Neural cell (in vitro differentiated cells): ENCODE measurements around the gene DNER. TPM values are rescaled to one million over a fixed set of nuclear protein-coding genes. Genes with fewer than 3 reads are reported as not detected.

Source experiments
- H2AFZ ChIP-seq: fragments of 200-600, 300-800 bp; sonication (generic), shearing (Covaris generic); 2 replicates; pipeline ENCODE4 v1.6.0; 2014; ENCODE audit warnings: low read depth, mild to moderate bottlenecking, antibody characterized with exemption, low read length, moderate library complexity
- H3F3A ChIP-seq: fragments of 200-600 bp; shearing (Covaris generic); 2 replicates; pipeline ENCODE4 v1.6.1; 2016; ENCODE audit warnings: mild to moderate bottlenecking, moderate library complexity, mixed read lengths, antibody characterized with exemption, low read length; ENCODE audit not compliant: insufficient read depth, poor library complexity, severe bottlenecking
- H3K27ac ChIP-seq: fragments of 200-600, 300-800 bp; sonication (generic), shearing (Covaris generic); 2 replicates; pipeline ENCODE4 v1.5.1; 2014; ENCODE audit warnings: mild to moderate bottlenecking, low read length, moderate library complexity
- H3K27me3 ChIP-seq: fragments of 300-800, 200-600 bp; sonication (generic), shearing (Covaris generic); 2 replicates; pipeline ENCODE4 v1.6.0; 2014; ENCODE audit warnings: mild to moderate bottlenecking, low read depth, low read length, moderate library complexity; ENCODE audit not compliant: insufficient read depth
- H3K36me3 ChIP-seq: fragments of 300-800, 200-600 bp; sonication (generic), shearing (Covaris generic); 2 replicates; pipeline ENCODE4 v1.5.1; 2014; ENCODE audit warnings: mild to moderate bottlenecking, antibody characterized with exemption, low read length, moderate library complexity; ENCODE audit not compliant: insufficient read depth
- H3K4me2 ChIP-seq: fragments of 300-800, 200-600 bp; sonication (generic), shearing (Covaris generic); 2 replicates; pipeline ENCODE4 v1.6.0; 2014; ENCODE audit warnings: mild to moderate bottlenecking, low read length
- H3K4me3 ChIP-seq: fragments of 300-800, 200-600 bp; sonication (generic), shearing (Covaris generic); 2 replicates; pipeline ENCODE4 v1.5.1; 2014; ENCODE audit warnings: mild to moderate bottlenecking, low read length, moderate library complexity
- H3K79me2 ChIP-seq: fragments of 200-600 bp; shearing (Covaris generic); replicated peaks from 2 replicates; pipeline ENCODE4 v1.6.0; 2014; ENCODE audit warnings: mild to moderate bottlenecking, low read length, moderate library complexity; ENCODE audit not compliant: insufficient read depth
- H3K9ac ChIP-seq: fragments of 300-800, 200-600 bp; sonication (generic), shearing (Covaris generic); 2 replicates; pipeline ENCODE4 v1.6.1; 2016; ENCODE audit warnings: mild to moderate bottlenecking, low read length, mixed read lengths
- H3K9me2 ChIP-seq: fragments of 200-600 bp; shearing (Covaris generic); 2 replicates; pipeline ENCODE4 v1.6.1; 2016; ENCODE audit warnings: mild to moderate bottlenecking, low read length, mixed read lengths; ENCODE audit not compliant: insufficient read depth
- H3K9me3 ChIP-seq: fragments of 200-600, 300-800 bp; sonication (generic), shearing (Covaris generic); 2 replicates; pipeline ENCODE4 v1.6.1; 2016; ENCODE audit warnings: mild to moderate bottlenecking, mixed run types, low read length, moderate library complexity, mixed read lengths
- H4K20me1 ChIP-seq: fragments of 200-600 bp; shearing (Covaris generic); 2 replicates; pipeline ENCODE4 v1.6.1; 2016; ENCODE audit warnings: mild to moderate bottlenecking, mixed run types; ENCODE audit not compliant: insufficient read depth
- EP300 ChIP-seq: fragments of 450-650 bp; conservative IDR thresholded peaks from 2 replicates; pipeline ENCODE4 v1.6.1; 2014; ENCODE audit warnings: antibody characterized with exemption, mild to moderate bottlenecking, moderate library complexity; ENCODE audit not compliant: poor library complexity, severe bottlenecking
- EZH2 ChIP-seq: fragments of 200-600, 300-800 bp; shearing (Covaris generic), sonication (generic); IDR thresholded peaks from 2 replicates; pipeline ENCODE4 v1.6.1; 2014; ENCODE audit warnings: antibody characterized with exemption, low read length, borderline replicate concordance, mild to moderate bottlenecking; ENCODE audit not compliant: insufficient read depth, poor library complexity, severe bottlenecking
- MXI1 ChIP-seq: fragments of 450-650 bp; conservative IDR thresholded peaks from 2 replicates; pipeline ENCODE4 v1.6.1; 2014; ENCODE audit warnings: antibody characterized with exemption, mild to moderate bottlenecking; ENCODE audit not compliant: poor library complexity, severe bottlenecking
- POLR2AphosphoS5 ChIP-seq: IDR thresholded peaks from 2 replicates; pipeline ENCODE4 v1.6.1; 2012
- RAD21 ChIP-seq: fragments of 450-650 bp; conservative IDR thresholded peaks from 2 replicates; pipeline ENCODE4 v1.6.1; 2014; ENCODE audit warnings: antibody characterized with exemption, mild to moderate bottlenecking, moderate library complexity
- REST ChIP-seq: IDR thresholded peaks from 2 replicates; pipeline ENCODE4 v1.6.1; 2012; ENCODE audit warnings: borderline replicate concordance
- SMC3 ChIP-seq: fragments of 450-650 bp; conservative IDR thresholded peaks from 2 replicates; pipeline ENCODE4 v1.6.1; 2014; ENCODE audit warnings: antibody characterized with exemption, mild to moderate bottlenecking, moderate library complexity; ENCODE audit not compliant: poor library complexity
- TAF1 ChIP-seq: IDR thresholded peaks from 2 replicates; pipeline ENCODE4 v1.6.1; 2012; ENCODE audit warnings: low read depth
- polyA plus RNA-seq: library from polyadenylated mRNA; depleted of rRNA; stranded (reverse); fragments of >200 nt; gene quantifications from 2 replicates; pipeline ENCODE4 v1.2.3, GENCODE V29; 2014
- TF ChIP-seq, protein P1 (sequence below): fragments of 450-650 bp; IDR thresholded peaks from 2 replicates; pipeline ENCODE4 v1.5.1; 2014; ENCODE audit warnings: antibody characterized with exemption, mild to moderate bottlenecking, moderate library complexity; ENCODE audit not compliant: poor library complexity, severe bottlenecking

The DNER gene
- polyA plus RNA-seq, 1 donor from 2014 or later: 310 TPM

- H4K20me1 ChIP-seq: no peaks in the 10 kb centered on the region
- no peak overlapping the region for H3K27ac ChIP-seq
- TF ChIP-seq RAD21: no peak
- TF ChIP-seq POLR2AphosphoS5: no peak
- TF ChIP-seq MXI1: no peak
- TF ChIP-seq SMC3: no peak
- TF ChIP-seq TAF1: no peak
- no peak for TF ChIP-seq EZH2
- TF ChIP-seq REST: no peak
- TF ChIP-seq, protein P1, sequence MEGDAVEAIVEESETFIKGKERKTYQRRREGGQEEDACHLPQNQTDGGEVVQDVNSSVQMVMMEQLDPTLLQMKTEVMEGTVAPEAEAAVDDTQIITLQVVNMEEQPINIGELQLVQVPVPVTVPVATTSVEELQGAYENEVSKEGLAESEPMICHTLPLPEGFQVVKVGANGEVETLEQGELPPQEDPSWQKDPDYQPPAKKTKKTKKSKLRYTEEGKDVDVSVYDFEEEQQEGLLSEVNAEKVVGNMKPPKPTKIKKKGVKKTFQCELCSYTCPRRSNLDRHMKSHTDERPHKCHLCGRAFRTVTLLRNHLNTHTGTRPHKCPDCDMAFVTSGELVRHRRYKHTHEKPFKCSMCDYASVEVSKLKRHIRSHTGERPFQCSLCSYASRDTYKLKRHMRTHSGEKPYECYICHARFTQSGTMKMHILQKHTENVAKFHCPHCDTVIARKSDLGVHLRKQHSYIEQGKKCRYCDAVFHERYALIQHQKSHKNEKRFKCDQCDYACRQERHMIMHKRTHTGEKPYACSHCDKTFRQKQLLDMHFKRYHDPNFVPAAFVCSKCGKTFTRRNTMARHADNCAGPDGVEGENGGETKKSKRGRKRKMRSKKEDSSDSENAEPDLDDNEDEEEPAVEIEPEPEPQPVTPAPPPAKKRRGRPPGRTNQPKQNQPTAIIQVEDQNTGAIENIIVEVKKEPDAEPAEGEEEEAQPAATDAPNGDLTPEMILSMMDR: no peak
- no peak for TF ChIP-seq EP300
- H3K27me3 ChIP-seq: no peaks in the 10 kb centered on the region
- no peak overlapping the region for H3K4me3 ChIP-seq
- H3K79me2 ChIP-seq: no peaks in the 10 kb centered on the region
- no peaks in the 10 kb centered on the region for H3K9me2 ChIP-seq
- no peak overlapping the region for H2AFZ ChIP-seq
- no peaks in the 10 kb centered on the region for H3K9me3 ChIP-seq
- H3K9ac ChIP-seq: no peak overlapping the region
- H3K36me3 ChIP-seq: no peaks in the 10 kb centered on the region
- peaks cover 2% of the 10 kb centered on the region for H3F3A ChIP-seq
- no peak overlapping the region for H3K4me2 ChIP-seq
Observed at GRCh38 chr2:229412686-229413085, 301.7 kb downstream of the DNER start.

GRCh38 chr2:229410946-229411345 lies 303.4 kb downstream of the DNER start:
- no peak overlapping the region for H3K4me3 ChIP-seq
- no peaks in the 10 kb centered on the region for H3K27me3 ChIP-seq
- no peak overlapping the region for H3K4me2 ChIP-seq
- H3F3A ChIP-seq: no peaks in the 10 kb centered on the region
- H3K27ac ChIP-seq: no peak overlapping the region
- H3K9me2 ChIP-seq: no peaks in the 10 kb centered on the region
- no peaks in the 10 kb centered on the region for H4K20me1 ChIP-seq
- H2AFZ ChIP-seq: no peak overlapping the region
- no peaks in the 10 kb centered on the region for H3K9me3 ChIP-seq
- no peak for TF ChIP-seq TAF1
- H3K9ac ChIP-seq: no peak overlapping the region
- H3K79me2 ChIP-seq: no peaks in the 10 kb centered on the region
- H3K36me3 ChIP-seq: no peaks in the 10 kb centered on the region

GRCh38 chr2:229410264-229410663 lies 304.1 kb downstream of the DNER start:
- Histone ChIP-seq H3K4me2 (no peak overlapping the region), H3F3A (no peaks in the 10 kb centered on the region), H3K27ac (no peak overlapping the region), H3K36me3 (no peaks in the 10 kb centered on the region), H3K9me2 (no peaks in the 10 kb centered on the region), H3K79me2 (no peaks in the 10 kb centered on the region), H3K9ac (no peak overlapping the region), H2AFZ (no peak overlapping the region), H3K4me3 (no peak overlapping the region), H4K20me1 (no peaks in the 10 kb centered on the region), H3K27me3 (no peaks in the 10 kb centered on the region), H3K9me3 (no peaks in the 10 kb centered on the region)
- TF ChIP-seq EZH2: no peak
- no peak for TF ChIP-seq RAD21
- TF ChIP-seq, protein P1: no peak
- no peak for TF ChIP-seq POLR2AphosphoS5
- TF ChIP-seq SMC3: no peak
- no peak for TF ChIP-seq MXI1
- no peak for TF ChIP-seq EP300
